ENCODE measurements around the gene PHC1. TPM values are rescaled to one million over a fixed set of nuclear protein-coding genes. Genes with fewer than 3 reads are reported as not detected.

PHC1 gene
- polyA plus RNA-seq, 1 donor (not counting 4 experiments of a cell fraction or from before 2014, with no cell fraction given) = 11.0 TPM

DNA sequence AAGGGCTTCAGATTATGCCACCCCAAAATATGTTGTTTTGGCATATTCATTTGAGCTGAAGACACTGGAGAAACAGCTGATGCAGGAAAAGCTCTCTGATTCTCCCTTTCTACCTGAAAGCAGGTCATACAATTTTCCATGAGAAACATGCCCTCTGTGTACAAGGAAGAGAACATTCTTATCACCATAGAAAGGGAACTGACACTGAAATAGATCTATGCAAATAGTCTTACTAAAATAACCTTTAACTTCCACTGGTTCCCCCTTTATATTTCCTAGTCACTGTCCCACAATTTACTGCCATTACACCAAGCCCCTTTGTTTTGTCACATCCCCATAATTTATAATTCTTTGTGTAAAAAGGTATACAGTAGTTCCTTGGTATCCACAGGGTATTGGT lies 9.6 kb upstream of the PHC1 start:
- Histone ChIP-seq H3K9me3 (ENCODE audit: control insufficient read depth, low read depth, low read length) (no peaks in the 10 kb centered on the region), H2AFZ (ENCODE audit: control insufficient read depth, low read length) (no peak overlapping the region), H3K4me1 (ENCODE audit: control insufficient read depth, extremely low read depth, insufficient read depth, low read length) (no peaks in the 10 kb centered on the region), H3K4me2 (ENCODE audit: control insufficient read depth, extremely low read depth, insufficient read depth, low read depth, low read length) (no peak overlapping the region), H3K27ac (ENCODE audit: control insufficient read depth, insufficient read depth, low read length) (no peak overlapping the region), H3K9ac (ENCODE audit: control insufficient read depth, extremely low read depth, insufficient read depth, low read length) (no peak overlapping the region), H4K20me1 (ENCODE audit: control insufficient read depth, extremely low read depth, insufficient read depth, low read length) (no peaks in the 10 kb centered on the region), H3K36me3 (ENCODE audit: control insufficient read depth in 2 of 2, extremely low read depth in 1 of 2, insufficient read depth in 2 of 2, low read length in 2 of 2) (no peaks in the 10 kb centered on the region), H3K9me1 (ENCODE audit: control insufficient read depth, extremely low read depth, insufficient read depth, low read length) (no peaks in the 10 kb centered on the region), H3K4me3 (ENCODE audit: control insufficient read depth in 2 of 3, extremely low read depth in 1 of 3, insufficient read depth in 2 of 3, low read depth in 1 of 3, low read length in 3 of 3) (no peak overlapping the region), H3K79me2 (ENCODE audit: control insufficient read depth, insufficient read depth, low read length) (no peaks in the 10 kb centered on the region), H3K27me3 (ENCODE audit: control insufficient read depth, extremely low read depth, insufficient read depth, low read length) (no peaks in the 10 kb centered on the region)
- TF ChIP-seq, protein P1, sequence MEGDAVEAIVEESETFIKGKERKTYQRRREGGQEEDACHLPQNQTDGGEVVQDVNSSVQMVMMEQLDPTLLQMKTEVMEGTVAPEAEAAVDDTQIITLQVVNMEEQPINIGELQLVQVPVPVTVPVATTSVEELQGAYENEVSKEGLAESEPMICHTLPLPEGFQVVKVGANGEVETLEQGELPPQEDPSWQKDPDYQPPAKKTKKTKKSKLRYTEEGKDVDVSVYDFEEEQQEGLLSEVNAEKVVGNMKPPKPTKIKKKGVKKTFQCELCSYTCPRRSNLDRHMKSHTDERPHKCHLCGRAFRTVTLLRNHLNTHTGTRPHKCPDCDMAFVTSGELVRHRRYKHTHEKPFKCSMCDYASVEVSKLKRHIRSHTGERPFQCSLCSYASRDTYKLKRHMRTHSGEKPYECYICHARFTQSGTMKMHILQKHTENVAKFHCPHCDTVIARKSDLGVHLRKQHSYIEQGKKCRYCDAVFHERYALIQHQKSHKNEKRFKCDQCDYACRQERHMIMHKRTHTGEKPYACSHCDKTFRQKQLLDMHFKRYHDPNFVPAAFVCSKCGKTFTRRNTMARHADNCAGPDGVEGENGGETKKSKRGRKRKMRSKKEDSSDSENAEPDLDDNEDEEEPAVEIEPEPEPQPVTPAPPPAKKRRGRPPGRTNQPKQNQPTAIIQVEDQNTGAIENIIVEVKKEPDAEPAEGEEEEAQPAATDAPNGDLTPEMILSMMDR (optimal IDR thresholded peaks at IDR 0.05 in 1 of 3, IDR thresholded peaks at IDR 0.05 in 1 of 3, conservative IDR thresholded peaks at IDR 0.05 in 1 of 3; ENCODE audit: extremely low read depth in 1 of 3, insufficient read depth in 2 of 3, low read length in 3 of 3) = no peak
- no peak for TF ChIP-seq EZH2 (IDR thresholded peaks at IDR 0.05; ENCODE audit: low read length)
- DNase-seq (ENCODE audit: low read depth, low spot score) (no peak), FAIRE-seq (no peak)
- dilution Hi-C loops (cut with MboI; ENCODE audit: extremely low pct_ligation_motif_present, low sequenced_read_pairs) = no loop called here

DNA sequence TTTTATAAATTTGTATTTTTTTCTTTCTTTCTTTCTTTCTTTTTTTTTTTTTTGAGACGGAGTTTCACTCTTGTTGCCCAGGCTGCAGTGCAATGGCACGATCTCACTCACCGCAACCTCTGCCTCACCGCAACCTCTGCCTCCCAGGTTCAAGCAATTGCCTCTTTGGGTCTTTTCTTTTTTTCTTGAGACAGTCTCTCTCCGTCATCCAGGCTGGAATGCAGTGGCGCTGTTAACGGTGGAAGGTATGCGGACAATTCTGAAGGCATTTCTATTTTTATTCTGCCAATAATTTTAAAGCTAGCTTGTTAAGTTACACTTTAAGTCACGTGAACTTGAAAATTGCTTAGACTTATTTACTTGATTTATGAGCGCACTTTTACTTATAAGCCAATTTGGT lies 8.8 kb upstream of the PHC1 start:
- H3K79me2 ChIP-seq (ENCODE audit: control insufficient read depth, insufficient read depth, low read length) = no peaks in the 10 kb centered on the region
- H3K4me1 ChIP-seq (ENCODE audit: control insufficient read depth, extremely low read depth, insufficient read depth, low read length) = no peaks in the 10 kb centered on the region
- H4K20me1 ChIP-seq (ENCODE audit: control insufficient read depth, extremely low read depth, insufficient read depth, low read length) = no peaks in the 10 kb centered on the region
- DNase-seq (ENCODE audit: low read depth, low spot score) (no peak), FAIRE-seq (no peak)
- no peak overlapping the region for H3K27ac ChIP-seq (ENCODE audit: control insufficient read depth, insufficient read depth, low read length)
- no peaks in the 10 kb centered on the region for H3K36me3 ChIP-seq (ENCODE audit: control insufficient read depth in 2 of 2, extremely low read depth in 1 of 2, insufficient read depth in 2 of 2, low read length in 2 of 2)
- no peak overlapping the region for H3K4me3 ChIP-seq (ENCODE audit: control insufficient read depth in 2 of 3, extremely low read depth in 1 of 3, insufficient read depth in 2 of 3, low read depth in 1 of 3, low read length in 3 of 3)
- H3K9ac ChIP-seq (ENCODE audit: control insufficient read depth, extremely low read depth, insufficient read depth, low read length) = no peak overlapping the region
- H2AFZ ChIP-seq (ENCODE audit: control insufficient read depth, low read length) = no peak overlapping the region
- H3K9me3 ChIP-seq (ENCODE audit: control insufficient read depth, low read depth, low read length) = no peaks in the 10 kb centered on the region
- no peak for TF ChIP-seq EZH2 (IDR thresholded peaks at IDR 0.05; ENCODE audit: low read length)
- TF ChIP-seq, protein P1 (optimal IDR thresholded peaks at IDR 0.05 in 1 of 3, IDR thresholded peaks at IDR 0.05 in 1 of 3, conservative IDR thresholded peaks at IDR 0.05 in 1 of 3; ENCODE audit: extremely low read depth in 1 of 3, insufficient read depth in 2 of 3, low read length in 3 of 3) = no peak
- H3K4me2 ChIP-seq (ENCODE audit: control insufficient read depth, extremely low read depth, insufficient read depth, low read depth, low read length) = no peak overlapping the region
- H3K27me3 ChIP-seq (ENCODE audit: control insufficient read depth, extremely low read depth, insufficient read depth, low read length) = no peaks in the 10 kb centered on the region
- no peaks in the 10 kb centered on the region for H3K9me1 ChIP-seq (ENCODE audit: control insufficient read depth, extremely low read depth, insufficient read depth, low read length)
- dilution Hi-C loops (cut with MboI; ENCODE audit: extremely low pct_ligation_motif_present, low sequenced_read_pairs) = no loop called here

Measured in keratinocyte (primary cell).